HepG2 (cell line): Measurements from ENCODE around the gene PSD.

Source experiments
- ATF3 ChIP-seq: sonication (generic); formaldehyde crosslinking; IDR thresholded peaks from 2 replicates; pipeline ENCODE4 v1.4.0; 2020; ENCODE audit warnings: missing genetic modification reagents
- CTCF ChIP-seq: sonication (generic); formaldehyde crosslinking; IDR thresholded peaks from 2 replicates; pipeline ENCODE4 v1.5.0; 2020; ENCODE audit warnings: mild to moderate bottlenecking, missing genetic modification reagents, moderate library complexity
- EP300 ChIP-seq, 3 experiments: sonication (generic) in 1 of 3; formaldehyde crosslinking in 1 of 3; IDR thresholded peaks; 2 replicates each; pipeline versions ENCODE4 v1.5.1 to v1.6.1; 2011 to 2020; ENCODE audit warnings: low read depth in 2 of 3, low read length in 2 of 3, borderline replicate concordance in 1 of 3, improper control_type of control experiment in 1 of 3, mild to moderate bottlenecking in 1 of 3, missing genetic modification reagents in 1 of 3, moderate library complexity in 1 of 3
- ESRRA ChIP-seq: sonication (generic); formaldehyde crosslinking; IDR thresholded peaks from 2 replicates; pipeline ENCODE4 v1.5.1; 2020; ENCODE audit warnings: mild to moderate bottlenecking, low read depth, missing genetic modification reagents
- EZH2 ChIP-seq: conservative IDR thresholded peaks from 2 replicates; pipeline ENCODE4 v1.6.1; 2012; ENCODE audit warnings: mild to moderate bottlenecking, low read depth, low read length, moderate library complexity
- GABPB1 ChIP-seq: IDR thresholded peaks from 2 replicates; pipeline ENCODE4 v1.6.1; 2016; ENCODE audit warnings: mild to moderate bottlenecking, missing genetic modification reagents, moderate library complexity, missing compliant biosample characterization
- HNF4A ChIP-seq: sonication (generic); formaldehyde crosslinking; IDR thresholded peaks from 2 replicates; pipeline ENCODE4 v1.4.0; 2020; ENCODE audit warnings: missing genetic modification reagents
- MIER2 ChIP-seq: IDR thresholded peaks from 2 replicates; pipeline ENCODE4 v1.6.1; 2016; ENCODE audit warnings: missing biosample characterization, missing genetic modification reagents
- NFYB ChIP-seq: sonication (generic); formaldehyde crosslinking; IDR thresholded peaks from 2 replicates; pipeline ENCODE4 v1.4.0; 2020; ENCODE audit warnings: missing genetic modification reagents
- POLR2AphosphoS5 ChIP-seq: IDR thresholded peaks from 2 replicates; pipeline ENCODE4 v1.6.1; 2012; ENCODE audit warnings: low read depth, low read length
- ZBTB7A ChIP-seq: sonication (generic); formaldehyde crosslinking; IDR thresholded peaks from 2 replicates; pipeline ENCODE4 v1.8.0; 2022; ENCODE audit warnings: mild to moderate bottlenecking, missing genetic modification reagents
- ZMAT3 ChIP-seq: sonication (generic); formaldehyde crosslinking; conservative IDR thresholded peaks from 2 replicates; pipeline ENCODE4 v1.7.0; 2021; ENCODE audit warnings: missing genetic modification reagents
- ZNF274 ChIP-seq: sonication (generic); formaldehyde crosslinking; IDR thresholded peaks from 2 replicates; pipeline ENCODE4 v1.5.1; 2020; ENCODE audit warnings: mild to moderate bottlenecking, missing genetic modification reagents
- ZNF407 ChIP-seq: sonication (generic); formaldehyde crosslinking; IDR thresholded peaks from one replicate; pipeline ENCODE4 v1.5.1; 2020; ENCODE audit warnings: mild to moderate bottlenecking, missing genetic modification reagents; ENCODE audit errors: not compliant biosample characterization

- TF ChIP-seq NFYB (CRISPR knock-in tag): no peak
- peak; percentile 31; the same call in 1 of the 2 replicates for TF ChIP-seq ZNF274 (CRISPR knock-in tag)
- no peak; the same call in 1 of the 2 replicates for TF ChIP-seq CTCF (CRISPR knock-in tag)
- no peak; the same call in 1 of the 2 replicates for TF ChIP-seq POLR2AphosphoS5
- TF ChIP-seq ZMAT3 (CRISPR knock-in tag): no peak; the same call in 1 of the 2 replicates
- TF ChIP-seq ATF3 (CRISPR knock-in tag): no peak
- TF ChIP-seq GABPB1 (CRISPR knock-in tag): peak; percentile 44; the same call in 1 of the 2 replicates
- no peak for TF ChIP-seq ESRRA
- TF ChIP-seq MIER2: no peak
- TF ChIP-seq EP300 (IDR thresholded peaks at IDR 0.05; ENCODE audit: low read depth in 2 of 2, low read length in 2 of 2): no peak
- no peak for TF ChIP-seq EP300 (CRISPR knock-in tag; IDR thresholded peaks at IDR 0.05; ENCODE audit: borderline replicate concordance)
- TF ChIP-seq HNF4A (CRISPR knock-in tag): no peak
- TF ChIP-seq ZNF407 (CRISPR knock-in tag): no peak
- TF ChIP-seq EZH2: no peak
- no peak for TF ChIP-seq ZBTB7A (CRISPR knock-in tag)
Observed at GRCh38 chr10:102450374-102451104, 32.0 kb upstream of the PSD start.
